IMR-90 (cell line): ENCODE measurements around the gene PRKAR1B. TPM values are rescaled to one million over a fixed set of nuclear protein-coding genes. Genes with fewer than 3 reads are reported as not detected.

Experiments used
- ATAC-seq: fragments of 200-7000 bp; cut with Tn5 transposase; 2 replicates; pipeline ENCODE4 v1.9.1; 2020; ENCODE audit warnings: low read depth, mild to moderate bottlenecking, moderate library complexity
- BruUV-seq: library from RNA; stranded (reverse); fragments of 400-500 nt; replicated peaks from 2 replicates; lab custom pipeline; 2021; lab: Mats Ljungman, UMichigan
- CTCF ChIA-PET: fragments of 300-600 bp; formaldehyde crosslinking; extraction: SDS; loops from one replicate; lab custom pipeline; 2021; ENCODE audit warnings: antibody characterized with exemption; lab: Yijun Ruan, JAX
- POLR2A ChIA-PET: fragments of 300-600 bp; sonication (Branson Sonifier 250); formaldehyde crosslinking; loops from one replicate; lab custom pipeline; 2022; ENCODE audit warnings: antibody characterized with exemption; ENCODE audit not compliant: unreplicated experiment; lab: Charles Lee
- DNase-seq: peaks from one replicate; pipeline ENCODE4 v3.0.0; 2013
- H2AFZ ChIP-seq: replicated peaks from 2 replicates; pipeline ENCODE3; 2013; ENCODE audit warnings: low read length, mild to moderate bottlenecking; ENCODE audit not compliant: poor library complexity
- H2AK5ac ChIP-seq: 2 replicates; pipeline ENCODE4 v1.6.1; 2013; ENCODE audit warnings: low read depth, low read length, inconsistent platforms
- H2AK9ac ChIP-seq: replicated peaks from 2 replicates; pipeline ENCODE3; 2013; ENCODE audit warnings: mild to moderate bottlenecking, low read depth, low read length, moderate library complexity; ENCODE audit not compliant: poor library complexity
- H2BK120ac ChIP-seq: 2 replicates; pipeline ENCODE4 v1.6.1; 2013; ENCODE audit warnings: low read depth, low read length, inconsistent platforms
- H2BK15ac ChIP-seq: 3 replicates; pipeline ENCODE4 v1.6.1; 2013; ENCODE audit warnings: low read depth, low read length, inconsistent platforms
- H2BK20ac ChIP-seq: 2 replicates; pipeline ENCODE4 v1.6.1; 2013; ENCODE audit warnings: low read depth, mild to moderate bottlenecking, inconsistent platforms, low read length, moderate library complexity
- H2BK5ac ChIP-seq: 2 replicates; pipeline ENCODE4 v1.6.1; 2013; ENCODE audit warnings: mild to moderate bottlenecking, low read depth, low read length, inconsistent platforms; ENCODE audit not compliant: poor library complexity, severe bottlenecking
- H3K14ac ChIP-seq: replicated peaks from 2 replicates; pipeline ENCODE4 v1.6.1; 2013; ENCODE audit warnings: low read depth, low read length, inconsistent platforms
- H3K18ac ChIP-seq: 2 replicates; pipeline ENCODE4 v1.6.1; 2013; ENCODE audit warnings: low read depth, low read length, control low read depth
- H3K23ac ChIP-seq: 2 replicates; pipeline ENCODE4 v1.6.1; 2013; ENCODE audit warnings: low read depth, low read length, inconsistent platforms
- H3K27ac ChIP-seq: 2 replicates; pipeline ENCODE4 v1.5.1; 2013; ENCODE audit warnings: mild to moderate bottlenecking, control low read depth, low read length; ENCODE audit not compliant: insufficient read depth
- H3K27me3 ChIP-seq: 2 replicates; pipeline ENCODE4 v1.6.1; 2013; ENCODE audit warnings: low read length; ENCODE audit not compliant: control insufficient read depth, insufficient read depth
- H3K36me3 ChIP-seq: 2 replicates; pipeline ENCODE4 v1.6.1; 2013; ENCODE audit warnings: low read length, mixed read lengths; ENCODE audit not compliant: control insufficient read depth, insufficient read depth
- H3K4ac ChIP-seq: 2 replicates; pipeline ENCODE4 v1.6.1; 2013; ENCODE audit warnings: low read depth, low read length, inconsistent platforms
- H3K4me1 ChIP-seq: 2 replicates; pipeline ENCODE4 v1.6.1; 2013; ENCODE audit warnings: low read length, mixed read lengths; ENCODE audit not compliant: control insufficient read depth, insufficient read depth
- H3K4me2 ChIP-seq: 2 replicates; pipeline ENCODE4 v1.6.1; 2013; ENCODE audit warnings: low read depth, mild to moderate bottlenecking, control low read depth, low read length, moderate library complexity
- H3K4me3 ChIP-seq: 2 replicates; pipeline ENCODE4 v1.5.1; 2013; ENCODE audit warnings: low read depth, mild to moderate bottlenecking, control low read depth, low read length, moderate library complexity; ENCODE audit not compliant: insufficient read depth
- H3K56ac ChIP-seq: 2 replicates; pipeline ENCODE4 v1.6.1; 2013; ENCODE audit warnings: low read length, inconsistent platforms; ENCODE audit not compliant: insufficient read depth; ENCODE audit errors: extremely low read depth
- H3K79me1 ChIP-seq, 2 experiments: 2 replicates each; pipeline ENCODE4 v1.6.1; 2013; ENCODE audit warnings: low read length in 2 of 2, inconsistent platforms in 1 of 2, low read depth in 1 of 2
- H3K9ac ChIP-seq: 2 replicates; pipeline ENCODE4 v1.6.1; 2013; ENCODE audit warnings: low read depth, low read length, control low read depth
- H3K9me1 ChIP-seq: 2 replicates; pipeline ENCODE4 v1.6.1; 2013; ENCODE audit warnings: low read length, inconsistent platforms; ENCODE audit not compliant: insufficient read depth
- H3K9me3 ChIP-seq: 2 replicates; pipeline ENCODE4 v1.6.1; 2013; ENCODE audit warnings: low read length; ENCODE audit not compliant: control insufficient read depth, insufficient read depth
- H4K20me1 ChIP-seq: 2 replicates; pipeline ENCODE4 v1.6.1; 2013; ENCODE audit warnings: low read length, inconsistent platforms; ENCODE audit not compliant: insufficient read depth
- H4K5ac ChIP-seq: 2 replicates; pipeline ENCODE4 v1.6.1; 2013; ENCODE audit warnings: mild to moderate bottlenecking, low read depth, low read length, control low read depth
- H4K8ac ChIP-seq, 2 experiments: 2 replicates each; pipeline ENCODE4 v1.6.1; 2013; ENCODE audit warnings: low read depth in 2 of 2, low read length in 2 of 2, control low read depth in 1 of 2, inconsistent platforms in 1 of 2
- H4K91ac ChIP-seq: 2 replicates; pipeline ENCODE4 v1.6.1; 2013; ENCODE audit warnings: low read depth, low read length, inconsistent platforms; ENCODE audit not compliant: insufficient read depth
- BHLHE40 ChIP-seq: fragments of 150-350 bp; IDR thresholded peaks from 2 replicates; pipeline ENCODE4 v1.6.1; 2016; ENCODE audit warnings: mild to moderate bottlenecking, low read depth, low read length
- CEBPB ChIP-seq: IDR thresholded peaks from 2 replicates; pipeline ENCODE4 v1.6.1; 2012; ENCODE audit warnings: low read depth, low read length, improper control_type of control experiment
- CHD1 ChIP-seq: IDR thresholded peaks from 2 replicates; pipeline ENCODE4 v1.6.1; 2012; ENCODE audit warnings: low read depth, low read length, improper control_type of control experiment
- ELK1 ChIP-seq: fragments of 150-350 bp; IDR thresholded peaks from 2 replicates; pipeline ENCODE4 v1.6.1; 2016; ENCODE audit warnings: low read depth, mild to moderate bottlenecking, low read length, moderate library complexity, borderline replicate concordance
- FOS ChIP-seq: fragments of 150-350 bp; IDR thresholded peaks from 2 replicates; pipeline ENCODE4 v1.6.1; 2016; ENCODE audit warnings: low read depth, low read length
- MAFK ChIP-seq: IDR thresholded peaks from 2 replicates; pipeline ENCODE4 v1.6.1; 2012; ENCODE audit warnings: low read depth, low read length, improper control_type of control experiment
- MAZ ChIP-seq: IDR thresholded peaks from 2 replicates; pipeline ENCODE4 v1.6.1; 2012; ENCODE audit warnings: low read depth, mild to moderate bottlenecking, low read length, improper control_type of control experiment, moderate library complexity, borderline replicate concordance
- MXI1 ChIP-seq: IDR thresholded peaks from 2 replicates; pipeline ENCODE4 v1.6.1; 2012; ENCODE audit warnings: low read depth, mild to moderate bottlenecking, low read length, moderate library complexity, borderline replicate concordance
- NFE2L2 ChIP-seq: fragments of 150-350 bp; IDR thresholded peaks from 2 replicates; pipeline ENCODE4 v1.6.1; 2016; ENCODE audit warnings: low read depth, mild to moderate bottlenecking, low read length
- POLR2A ChIP-seq: IDR thresholded peaks from 2 replicates; pipeline ENCODE4 v1.6.1; 2012; ENCODE audit warnings: mild to moderate bottlenecking, low read depth, low read length
- RAD21 ChIP-seq: IDR thresholded peaks from 2 replicates; pipeline ENCODE4 v1.6.1; 2012; ENCODE audit warnings: low read length, improper control_type of control experiment
- RCOR1 ChIP-seq: IDR thresholded peaks from 2 replicates; pipeline ENCODE4 v1.6.1; 2012; ENCODE audit warnings: mild to moderate bottlenecking, low read length, improper control_type of control experiment; ENCODE audit not compliant: insufficient replicate concordance
- RFX5 ChIP-seq: IDR thresholded peaks from 2 replicates; pipeline ENCODE4 v1.8.0; 2012; ENCODE audit warnings: low read depth, mild to moderate bottlenecking, low read length, moderate library complexity
- SMC3 ChIP-seq: fragments of 150-350 bp; IDR thresholded peaks from 2 replicates; pipeline ENCODE4 v1.6.1; 2016; ENCODE audit warnings: low read depth, mild to moderate bottlenecking, antibody characterized with exemption, low read length, moderate library complexity
- USF2 ChIP-seq: fragments of 150-350 bp; IDR thresholded peaks from 2 replicates; pipeline ENCODE4 v1.6.1; 2017; ENCODE audit warnings: mild to moderate bottlenecking, antibody characterized with exemption, low read length, low read depth
- WGBS, 2 experiments: methylation state at CpG; one replicate each; pipeline versions ENCODE4 v1.1.5 to v1.1.7; 2013; ENCODE audit warnings: missing lambda C conversion rate in 2 of 2; ENCODE audit not compliant: insufficient read length in 1 of 2; ENCODE audit errors: extremely low coverage in 2 of 2; 5-methylcytosine and 5-hydroxymethylcytosine counted together
- dilution Hi-C: fragments of 300-500 bp; cut with HindIII; formaldehyde crosslinking; loops from one replicate; pipeline ENCODE4 v1.14.3; 2018; ENCODE audit warnings: low sequenced_read_pairs; ENCODE audit not compliant: unreplicated experiment
- in situ Hi-C: fragments of 300-500 bp; cut with MboI; formaldehyde crosslinking; loops from 3 replicates; pipeline ENCODE4 v1.14.3; 2019; ENCODE audit warnings: low sequenced_read_pairs, inconsistent platforms, mixed read lengths
- intact Hi-C: fragments of 100-400 bp; cut with micrococcal nuclease; formaldehyde crosslinking; loops from 2 replicates; pipeline ENCODE4 v1.10.0; 2022
- polyA plus RNA-seq, 3 experiments: library from polyadenylated mRNA; depleted of rRNA; stranded (reverse); fragments of >200 nt; gene quantifications; 2 replicates each; pipeline ENCODE4 v1.2.3, GENCODE V29; 2012; ENCODE audit warnings: low replicate concordance in 1 of 3
- total RNA-seq: library from RNA; depleted of rRNA; stranded (reverse); fragments of >200 nt; gene quantifications from 2 replicates; pipeline ENCODE4 v1.2.3, GENCODE V29; 2012
- TF ChIP-seq, protein P1 (sequence below): conservative IDR thresholded peaks from 2 replicates; pipeline ENCODE4 v1.5.1; 2012; ENCODE audit warnings: mild to moderate bottlenecking, low read depth, low read length, improper control_type of control experiment

The PRKAR1B gene
- total and polyA plus RNA-seq, 2 of the 4 experiments (the other 2 are of a cell fraction): 15.2 to 20.2 TPM

DNA sequence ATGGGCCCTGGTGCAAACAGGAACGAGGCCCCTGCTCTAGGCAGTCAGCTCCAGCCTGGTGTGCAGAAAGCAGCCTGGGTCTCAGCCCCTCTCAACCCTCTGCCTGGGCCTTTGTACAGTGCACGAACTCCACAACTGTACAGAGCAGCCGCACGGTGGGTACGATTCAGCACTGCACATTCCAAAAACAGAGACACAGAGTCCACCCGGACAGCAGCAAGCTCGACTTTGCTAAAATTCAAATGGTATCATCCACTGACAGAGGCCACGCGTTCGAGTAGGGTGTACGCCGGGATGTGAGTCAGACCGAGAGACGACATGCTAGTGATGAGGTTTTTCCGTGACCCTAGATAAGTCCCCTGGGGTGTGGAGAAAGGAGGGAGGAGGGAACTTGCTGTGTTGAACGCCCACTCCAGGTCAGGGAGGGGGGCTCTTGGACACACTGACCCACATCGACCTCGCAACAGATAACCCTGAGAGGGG lies 141.8 kb downstream of the PRKAR1B start:
- no peak overlapping the region for H3K18ac ChIP-seq
- intact Hi-C loops (no loop called here), in situ Hi-C loops (no loop called here), dilution Hi-C loops (no loop called here)
- H3K9me1 ChIP-seq: peaks cover 11% of the 10 kb centered on the region
- H3K4me1 ChIP-seq: peaks cover 10% of the 10 kb centered on the region
- H3K56ac ChIP-seq: no peak overlapping the region
- H3K27ac ChIP-seq: no peak overlapping the region
- H3K27me3 ChIP-seq: no peaks in the 10 kb centered on the region
- no peak overlapping the region for H2BK120ac ChIP-seq
- no peaks in the 10 kb centered on the region for H3K79me1 ChIP-seq
- H3K23ac ChIP-seq: no peak overlapping the region
- H3K9me3 ChIP-seq: peaks cover 7% of the 10 kb centered on the region; the same call in 1 of the 2 replicates
- no peak overlapping the region for H4K8ac ChIP-seq
- H3K4me3 ChIP-seq: no peak overlapping the region
- H2AK5ac ChIP-seq: no peak overlapping the region
- no peak overlapping the region for H4K91ac ChIP-seq
- H4K20me1 ChIP-seq: no peaks in the 10 kb centered on the region; the same call in 1 of the 2 replicates
- no peak overlapping the region for H3K14ac ChIP-seq
- H4K5ac ChIP-seq: no peak overlapping the region
- no peak for ATAC-seq
- H2AK9ac ChIP-seq: no peak overlapping the region
- no peak overlapping the region for H3K4me2 ChIP-seq
- no peak overlapping the region for H2BK5ac ChIP-seq
- CTCF ChIA-PET: no interaction called here
- H3K36me3 ChIP-seq: no peaks in the 10 kb centered on the region; the same call in 1 of the 2 replicates
- H2BK15ac ChIP-seq: no peak overlapping the region
- DNase-seq: no peak
- no peak overlapping the region for H2AFZ ChIP-seq
- POLR2A ChIA-PET: no interaction called here
- no peak overlapping the region for H3K4ac ChIP-seq
- TF ChIP-seq NFE2L2: no peak
- TF ChIP-seq BHLHE40: no peak
- TF ChIP-seq, protein P1, sequence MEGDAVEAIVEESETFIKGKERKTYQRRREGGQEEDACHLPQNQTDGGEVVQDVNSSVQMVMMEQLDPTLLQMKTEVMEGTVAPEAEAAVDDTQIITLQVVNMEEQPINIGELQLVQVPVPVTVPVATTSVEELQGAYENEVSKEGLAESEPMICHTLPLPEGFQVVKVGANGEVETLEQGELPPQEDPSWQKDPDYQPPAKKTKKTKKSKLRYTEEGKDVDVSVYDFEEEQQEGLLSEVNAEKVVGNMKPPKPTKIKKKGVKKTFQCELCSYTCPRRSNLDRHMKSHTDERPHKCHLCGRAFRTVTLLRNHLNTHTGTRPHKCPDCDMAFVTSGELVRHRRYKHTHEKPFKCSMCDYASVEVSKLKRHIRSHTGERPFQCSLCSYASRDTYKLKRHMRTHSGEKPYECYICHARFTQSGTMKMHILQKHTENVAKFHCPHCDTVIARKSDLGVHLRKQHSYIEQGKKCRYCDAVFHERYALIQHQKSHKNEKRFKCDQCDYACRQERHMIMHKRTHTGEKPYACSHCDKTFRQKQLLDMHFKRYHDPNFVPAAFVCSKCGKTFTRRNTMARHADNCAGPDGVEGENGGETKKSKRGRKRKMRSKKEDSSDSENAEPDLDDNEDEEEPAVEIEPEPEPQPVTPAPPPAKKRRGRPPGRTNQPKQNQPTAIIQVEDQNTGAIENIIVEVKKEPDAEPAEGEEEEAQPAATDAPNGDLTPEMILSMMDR: no peak
- TF ChIP-seq POLR2A: no peak
- TF ChIP-seq MXI1: no peak
- TF ChIP-seq RAD21: no peak
- no peak for TF ChIP-seq FOS
- TF ChIP-seq MAZ: no peak
- TF ChIP-seq RFX5: no peak
- TF ChIP-seq RCOR1: no peak
- no peak for TF ChIP-seq USF2
- no peak for TF ChIP-seq SMC3
- no peak for TF ChIP-seq CHD1
- no peak for TF ChIP-seq ELK1
- TF ChIP-seq MAFK: no peak
- TF ChIP-seq CEBPB: no peak
- 90% methylated on average over 6 of the region's 18 CpGs; no CpG with 5 or more reads in 1 of the 2 experiments for WGBS, 2 experiments
- H2BK20ac ChIP-seq: no peak overlapping the region
- BruUV-seq: no TSS peak
- H3K9ac ChIP-seq: no peak overlapping the region
